H9 (cell line): ENCODE measurements around the gene TULP3. TPM values are rescaled to one million over a fixed set of nuclear protein-coding genes. Genes with fewer than 3 reads are reported as not detected.
A peak's percentile ranks its signal among the peaks of the same experiment; 100 is the strongest.

Experiments used
- DNase-seq: peaks from one replicate; pipeline ENCODE4 v3.0.0-alpha.2; 2017
- H2AFZ ChIP-seq: one replicate; pipeline ENCODE4 v1.6.1; 2013; ENCODE audit warnings: mild to moderate bottlenecking, low read length, control low read depth, moderate library complexity
- H2AK5ac ChIP-seq: 2 replicates; pipeline ENCODE4 v1.6.1; 2013; ENCODE audit warnings: low read length, control low read depth, mixed read lengths; ENCODE audit not compliant: insufficient read length
- H2BK120ac ChIP-seq: one replicate; pipeline ENCODE4 v1.6.1; 2013; ENCODE audit warnings: low read depth, mild to moderate bottlenecking, low read length, control low read depth, inconsistent platforms; ENCODE audit not compliant: poor library complexity, severe bottlenecking
- H2BK12ac ChIP-seq: 2 replicates; pipeline ENCODE4 v1.6.1; 2013; ENCODE audit warnings: low read length, control low read depth, mixed read lengths, low read depth; ENCODE audit not compliant: insufficient read length
- H2BK15ac ChIP-seq: 2 replicates; pipeline ENCODE4 v1.6.1; 2013; ENCODE audit warnings: low read depth, low read length, control low read depth
- H2BK20ac ChIP-seq: one replicate; pipeline ENCODE4 v1.6.1; 2013; ENCODE audit warnings: low read depth, mild to moderate bottlenecking, low read length, control low read depth, inconsistent platforms; ENCODE audit not compliant: poor library complexity, severe bottlenecking
- H2BK5ac ChIP-seq: 2 replicates; pipeline ENCODE4 v1.6.1; 2013; ENCODE audit warnings: low read length, control low read depth, mixed read lengths; ENCODE audit not compliant: insufficient read length
- H3K14ac ChIP-seq: 2 replicates; pipeline ENCODE4 v1.6.1; 2013; ENCODE audit warnings: low read length, control low read depth; ENCODE audit not compliant: insufficient read depth
- H3K18ac ChIP-seq: 2 replicates; pipeline ENCODE4 v1.6.1; 2013; ENCODE audit warnings: low read depth, mild to moderate bottlenecking, mixed read lengths, low read length, control low read depth; ENCODE audit not compliant: insufficient read length
- H3K23ac ChIP-seq: 2 replicates; pipeline ENCODE4 v1.6.1; 2013; ENCODE audit warnings: low read length, control low read depth, mixed read lengths, low read depth; ENCODE audit not compliant: insufficient read length
- H3K23me2 ChIP-seq: 2 replicates; pipeline ENCODE4 v1.6.1; 2013; ENCODE audit warnings: low read depth, mild to moderate bottlenecking, mixed read lengths, low read length, control low read depth; ENCODE audit not compliant: insufficient read length, poor library complexity, severe bottlenecking
- H3K27ac ChIP-seq: 2 replicates; pipeline ENCODE4 v1.5.1; 2013; ENCODE audit warnings: low read length, control low read depth, mixed read lengths, low read depth; ENCODE audit not compliant: insufficient read length
- H3K27me3 ChIP-seq: 2 replicates; pipeline ENCODE4 v1.6.1; 2013; ENCODE audit warnings: low read length, control low read depth, inconsistent platforms; ENCODE audit not compliant: insufficient read depth
- H3K4ac ChIP-seq: 2 replicates; pipeline ENCODE4 v1.6.1; 2013; ENCODE audit warnings: low read depth, mild to moderate bottlenecking, control low read depth, inconsistent platforms, low read length, moderate library complexity
- H3K4me1 ChIP-seq: 2 replicates; pipeline ENCODE4 v1.6.1; 2013; ENCODE audit warnings: low read length, control low read depth, inconsistent platforms; ENCODE audit not compliant: insufficient read depth
- H3K4me2 ChIP-seq: 2 replicates; pipeline ENCODE4 v1.6.1; 2013; ENCODE audit warnings: low read length, control low read depth, mixed read lengths; ENCODE audit not compliant: insufficient read length, insufficient read depth
- H3K56ac ChIP-seq: 2 replicates; pipeline ENCODE4 v1.6.1; 2013; ENCODE audit warnings: low read depth, mild to moderate bottlenecking, mixed read lengths, low read length, control low read depth; ENCODE audit not compliant: insufficient read length
- H3K79me1 ChIP-seq: 2 replicates; pipeline ENCODE4 v1.6.1; 2013; ENCODE audit warnings: low read depth, mild to moderate bottlenecking, moderate library complexity, low read length, control low read depth, inconsistent platforms; ENCODE audit not compliant: insufficient read depth, poor library complexity, severe bottlenecking
- H3K79me2 ChIP-seq: 2 replicates; pipeline ENCODE4 v1.6.1; 2013; ENCODE audit warnings: low read length, control low read depth, inconsistent platforms; ENCODE audit not compliant: insufficient read depth
- H3K9ac ChIP-seq: 2 replicates; pipeline ENCODE4 v1.6.1; 2013; ENCODE audit warnings: low read length, control low read depth, mixed read lengths; ENCODE audit not compliant: insufficient read length; ENCODE audit errors: extremely low read depth
- H3K9me3 ChIP-seq: one replicate; pipeline ENCODE4 v1.6.1; 2013; ENCODE audit warnings: low read depth, low read length, inconsistent platforms; ENCODE audit not compliant: control insufficient read depth
- H3T11ph ChIP-seq: one replicate; pipeline ENCODE4 v1.6.1; 2013; ENCODE audit warnings: mild to moderate bottlenecking, low read length, control low read depth, inconsistent platforms
- H4K20me1 ChIP-seq: one replicate; pipeline ENCODE4 v1.6.1; 2013; ENCODE audit not compliant: control insufficient read depth, insufficient read length, insufficient read depth
- H4K5ac ChIP-seq: 2 replicates; pipeline ENCODE4 v1.6.1; 2013; ENCODE audit warnings: low read depth, mild to moderate bottlenecking, mixed read lengths, low read length, control low read depth; ENCODE audit not compliant: insufficient read length
- H4K8ac ChIP-seq: replicated peaks from 2 replicates; pipeline ENCODE4 v1.6.1; 2013; ENCODE audit warnings: low read length, control low read depth, mixed read lengths, low read depth; ENCODE audit not compliant: insufficient read length
- H4K91ac ChIP-seq: 2 replicates; pipeline ENCODE4 v1.6.1; 2013; ENCODE audit warnings: low read depth, mild to moderate bottlenecking, moderate library complexity, mixed read lengths, low read length, control low read depth; ENCODE audit not compliant: insufficient read length
- H3K27ac Mint-ChIP-seq, 3 experiments: 2 replicates in 2 of 3; 3 replicates in 1 of 3; pipeline ENCODE4 v1.8.0; 2020 to 2021; ENCODE audit warnings: mixed read lengths in 3 of 3, mild to moderate bottlenecking in 1 of 3, moderate library complexity in 1 of 3
- H3K27me3 Mint-ChIP-seq: 2 replicates; pipeline ENCODE4 v1.8.0; 2021; ENCODE audit warnings: low read depth, mild to moderate bottlenecking, moderate library complexity, mixed read lengths
- H3K36me3 Mint-ChIP-seq, 3 experiments: 2 replicates in 2 of 3; 3 replicates in 1 of 3; pipeline ENCODE4 v1.8.0; 2020 to 2021; ENCODE audit warnings: low read depth in 3 of 3, mixed read lengths in 3 of 3; ENCODE audit not compliant: insufficient read depth in 1 of 3
- H3K4me1 Mint-ChIP-seq, 2 experiments: 2 replicates each; pipeline ENCODE4 v1.8.0; 2020; ENCODE audit warnings: mixed read lengths in 2 of 2
- H3K4me3 Mint-ChIP-seq, 2 experiments: 2 replicates in 1 of 2; 3 replicates in 1 of 2; pipeline ENCODE4 v1.8.0; 2020 to 2021; ENCODE audit warnings: mild to moderate bottlenecking in 2 of 2, mixed read lengths in 2 of 2, moderate library complexity in 1 of 2
- H3K9me3 Mint-ChIP-seq, 2 experiments: 2 replicates in 1 of 2; 3 replicates in 1 of 2; pipeline ENCODE4 v1.8.0; 2020; ENCODE audit warnings: mild to moderate bottlenecking in 2 of 2, mixed read lengths in 2 of 2, moderate library complexity in 1 of 2
- CTCF ChIP-seq: fragments of 200-600 bp; sonication (generic); conservative IDR thresholded peaks from 3 replicates; pipeline ENCODE4 v1.8.0; 2021; ENCODE audit warnings: antibody characterized with exemption, mild to moderate bottlenecking
- WGBS: extraction: QIAGEN DNeasy Blood & Tissue Kit; methylation state at CpG from one replicate; pipeline ENCODE4 v1.1.7; 2013; ENCODE audit warnings: missing lambda C conversion rate, low lambda C conversion rate, mixed read lengths; ENCODE audit not compliant: insufficient read length; ENCODE audit errors: extremely low coverage; 5-methylcytosine and 5-hydroxymethylcytosine counted together
- total RNA-seq: library from RNA; stranded (reverse); gene quantifications from 2 replicates; pipeline ENCODE4 v1.2.1, GENCODE V29; 2021

Gene TULP3
- total RNA-seq, 1 experiment from 2014 or later, result 22.3 TPM

GRCh38 chr12:2977776-2978175 is 87.1 kb downstream of the TULP3 start:
- peaks cover 23% of the 10 kb centered on the region; the same call in 1 of the 2 replicates for H3K79me2 ChIP-seq
- H3K27ac Mint-ChIP-seq, result peak overlapping the region; percentile 56 to 87 (median 76); a peak in 5 of 7 replicates
- no peaks in the 10 kb centered on the region for H3K9me3 Mint-ChIP-seq

More at GRCh38 chr12:2977776-2978175, 87.1 kb downstream of the TULP3 start:
- no peaks in the 10 kb centered on the region for H3K9me3 ChIP-seq
- no peak overlapping the region for H3K23ac ChIP-seq
- no peak overlapping the region for H3K4me2 ChIP-seq
- Mint-ChIP-seq H3K4me1 (peaks cover 37% of the 10 kb centered on the region in 2 experiments), H3K4me3 (no peak overlapping the region), H3K27me3 (no peaks in the 10 kb centered on the region), H3K36me3 (peaks cover 7 to 54% (median 24%) of the 10 kb centered on the region in 3 experiments; a peak in 6 of 7 replicates)
- no peak for DNase-seq
- H3K27me3 ChIP-seq, result no peaks in the 10 kb centered on the region
- no peak overlapping the region for H3K4ac ChIP-seq
- H3K9ac ChIP-seq, result no peak overlapping the region
- TF ChIP-seq CTCF, result no peak
- no peak overlapping the region for H3K14ac ChIP-seq
- no peaks in the 10 kb centered on the region for H3K23me2 ChIP-seq
- no peak overlapping the region for H2AK5ac ChIP-seq
- no peak overlapping the region for H3K18ac ChIP-seq
- H4K5ac ChIP-seq, result no peak overlapping the region
- H2BK120ac ChIP-seq, result no peak overlapping the region
- no peak overlapping the region for H3K27ac ChIP-seq
- H4K20me1 ChIP-seq, result no peaks in the 10 kb centered on the region
- no peak overlapping the region for H2BK5ac ChIP-seq
- no peak overlapping the region for H3K56ac ChIP-seq
- WGBS, result no CpG with 5 or more reads among the region's 5 CpGs
- H2AFZ ChIP-seq, result no peak overlapping the region
- no peak overlapping the region for H4K8ac ChIP-seq
- no peak overlapping the region for H3T11ph ChIP-seq
- H2BK12ac ChIP-seq, result no peak overlapping the region
- H3K4me1 ChIP-seq, result peaks cover 11% of the 10 kb centered on the region; the same call in 1 of the 2 replicates
- peaks cover 6% of the 10 kb centered on the region for H3K79me1 ChIP-seq
- no peak overlapping the region for H4K91ac ChIP-seq
- H2BK15ac ChIP-seq, result no peak overlapping the region
- H2BK20ac ChIP-seq, result no peak overlapping the region
